ENCODE data around the gene LIN37.
"Not testable (repeated sequence)": the region's sequence is repeated elsewhere in the genome, so short reads cannot be mapped to it uniquely, and the experiment has no call there.

LIN37 gene

GRCh38 chr19:35791814-35792279 is 43.5 kb downstream of the LIN37 start:
- FAIRE-seq: no peak

GRCh38 chr19:35792312-35792711 is 43.9 kb downstream of the LIN37 start:
- no peak for FAIRE-seq

- FAIRE-seq: no peak
Observed at GRCh38 chr19:35792888-35793287, 44.5 kb downstream of the LIN37 start.

- no peak for FAIRE-seq
Observed at GRCh38 chr19:35793381-35794165, 45.2 kb downstream of the LIN37 start.

GRCh38 chr19:35795564-35795963 is 47.2 kb downstream of the LIN37 start:
- not testable (repeated sequence) for FAIRE-seq

- no peak for FAIRE-seq
Observed at GRCh38 chr19:35796645-35797542, 48.5 kb downstream of the LIN37 start.

GRCh38 chr19:35797663-35798062 is 49.3 kb downstream of the LIN37 start:
- FAIRE-seq: no peak

GRCh38 chr19:35801828-35802227 is 53.5 kb downstream of the LIN37 start:
- no peak for FAIRE-seq

Measured in islet of Langerhans (tissue), 1 donor.